CD4-positive, alpha-beta T cell treated with Interleukin-15 for 1 hour (primary cell): ENCODE data around the gene CLINT1.
"Not testable (repeated sequence)": the region's sequence is repeated elsewhere in the genome, so short reads cannot be mapped to it uniquely, and the experiment has no call there.

Experiments
- DNase-seq: peaks from one replicate; pipeline ENCODE4 v3.0.0-alpha.2; 2020

CLINT1 gene

GRCh38 chr5:157862183-157862851 lies 3.4 kb upstream of the CLINT1 start:
- no peak for DNase-seq

- no peak for DNase-seq
Observed at GRCh38 chr5:157860898-157861890, 2.2 kb upstream of the CLINT1 start.

DNA sequence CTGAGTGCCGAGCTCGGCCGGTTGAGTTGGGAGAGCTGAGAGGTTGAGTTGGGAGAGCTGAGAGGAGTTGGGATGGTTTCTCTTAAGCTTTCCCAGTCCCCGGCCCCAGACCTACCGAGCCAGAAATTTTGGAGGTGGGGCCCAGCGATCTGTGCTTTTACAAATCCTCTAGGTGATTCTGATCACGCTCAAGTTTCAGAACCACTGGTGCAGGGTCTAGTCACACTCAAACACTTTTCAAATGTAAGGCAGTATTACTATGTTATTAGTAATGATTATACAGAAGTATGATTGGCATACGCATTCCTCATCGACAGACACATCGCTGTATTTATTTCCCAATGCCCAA lies 256 bp upstream of the CLINT1 start:
- DNase-seq = no peak

DNA sequence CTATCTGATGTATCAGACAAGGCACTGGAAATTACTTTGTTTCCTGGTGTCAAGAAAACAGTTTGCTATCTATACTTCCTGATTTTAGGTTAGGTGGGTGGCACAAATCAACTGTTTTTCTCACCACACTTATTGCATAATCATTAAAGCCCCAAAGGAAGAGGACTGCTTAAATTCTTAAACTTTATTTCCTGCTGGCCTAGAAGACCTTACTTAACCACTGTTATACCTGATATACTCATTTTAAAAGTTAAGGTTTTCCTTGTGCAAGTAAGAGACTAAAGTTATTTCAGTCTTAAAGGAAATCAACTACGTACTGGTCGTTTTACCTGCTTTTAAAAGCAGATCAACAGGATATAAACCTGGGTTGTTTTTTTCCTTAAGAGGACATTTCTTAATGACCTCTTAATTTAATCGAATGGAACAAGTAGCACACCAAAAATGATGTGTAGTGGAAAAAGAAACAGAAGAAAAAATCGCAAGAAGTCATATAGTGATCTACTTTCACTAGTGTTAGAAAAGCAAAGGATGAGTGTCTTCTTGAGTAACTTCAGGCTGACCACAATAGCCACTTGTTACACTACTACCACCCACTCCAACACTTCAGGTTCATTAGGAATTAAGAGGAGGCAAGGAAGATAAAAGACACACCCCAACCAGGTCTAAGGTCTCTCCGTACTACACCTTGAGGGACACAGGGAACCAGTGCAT lies 974 bp downstream of the CLINT1 start:
- no peak for DNase-seq

GRCh38 chr5:157855404-157855994 lies 3.4 kb downstream of the CLINT1 start:
- DNase-seq = no peak

GRCh38 chr5:157853365-157853764 lies 5.6 kb downstream of the CLINT1 start:
- DNase-seq = not testable (repeated sequence)

DNA sequence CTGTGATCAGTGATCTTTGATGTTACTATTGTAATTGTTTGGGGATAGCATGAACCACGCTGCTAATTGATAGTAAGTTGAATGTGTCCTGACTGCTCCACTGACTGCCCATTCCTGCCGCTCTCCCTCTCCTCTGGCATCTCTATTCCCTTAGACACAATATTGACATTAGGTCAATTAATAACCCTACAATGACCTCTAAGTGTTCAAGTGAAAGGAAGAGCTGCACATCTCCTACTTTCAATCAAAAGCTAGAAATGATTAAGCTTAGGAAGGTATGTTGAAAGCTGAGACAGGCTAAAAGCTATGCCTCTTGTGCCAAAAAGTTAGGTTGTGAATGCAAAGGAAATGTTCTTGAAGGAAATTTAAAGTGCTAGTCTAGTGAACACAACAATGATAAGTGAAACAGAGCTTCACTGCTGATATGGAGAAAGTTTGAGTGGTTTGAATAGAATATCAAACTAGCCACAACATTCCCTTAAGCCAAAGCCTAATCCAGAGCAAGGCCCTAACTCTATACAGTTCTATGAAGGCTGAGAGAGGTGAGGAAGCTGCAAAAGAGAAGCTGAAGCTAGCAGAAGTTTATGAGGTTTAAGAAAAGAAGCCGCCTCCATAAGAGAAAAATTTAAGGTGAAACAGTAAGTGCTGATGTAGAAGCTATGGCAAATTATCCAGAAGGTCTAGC lies 12.9 kb downstream of the CLINT1 start:
- DNase-seq = no peak

GRCh38 chr5:157842787-157843186 lies 16.2 kb downstream of the CLINT1 start:
- DNase-seq = no peak

DNA sequence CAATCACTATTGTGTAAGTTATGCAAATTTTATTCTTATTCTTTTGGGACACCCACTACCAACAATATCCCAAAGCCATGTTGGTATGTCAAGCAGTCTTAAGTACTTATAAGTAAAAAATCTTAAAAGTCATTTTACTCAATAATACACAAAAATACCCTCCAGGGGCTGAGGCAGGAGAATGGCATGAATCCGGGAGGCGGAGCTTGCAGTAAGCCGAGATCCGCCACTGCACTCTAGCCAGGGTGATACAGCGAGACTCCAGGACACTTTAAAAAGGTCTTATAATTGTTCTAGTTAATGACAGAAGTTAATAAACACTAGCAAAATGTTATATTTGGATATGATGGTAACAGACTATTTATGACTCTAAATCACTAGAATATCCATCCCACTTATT lies 16.8 kb downstream of the CLINT1 start:
- no peak for DNase-seq

- DNase-seq = no peak
Observed at GRCh38 chr5:157839157-157839795, 19.7 kb downstream of the CLINT1 start.

DNA sequence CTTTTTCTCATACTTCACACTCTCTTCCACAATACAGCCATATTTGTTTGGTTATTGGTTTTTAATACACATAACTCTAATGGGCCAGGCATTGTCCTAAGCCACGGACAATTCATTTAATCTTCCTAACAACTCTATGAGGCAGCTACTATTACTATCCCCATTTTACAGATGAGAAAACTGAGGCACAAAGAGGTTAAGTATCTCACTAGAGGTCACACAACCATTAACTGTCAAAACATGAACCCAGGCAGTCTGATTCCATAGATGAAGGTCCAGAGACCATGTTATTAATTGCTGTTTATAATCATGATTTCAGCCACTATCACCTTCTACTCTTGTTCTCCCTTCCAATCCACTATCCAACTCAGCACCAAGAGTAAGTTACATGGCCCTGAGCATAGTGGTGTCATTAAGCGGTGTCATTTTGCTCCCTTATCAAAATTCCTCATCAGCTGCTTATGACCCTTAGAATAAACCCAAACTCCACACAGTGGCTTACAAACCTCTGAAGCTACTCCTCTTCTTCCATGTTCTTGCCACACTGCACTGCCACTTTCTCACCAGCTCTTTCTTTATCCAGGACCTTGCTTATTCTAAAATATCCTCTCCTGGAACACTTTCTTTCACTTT lies 22.7 kb downstream of the CLINT1 start:
- no peak for DNase-seq

GRCh38 chr5:157835041-157835440 lies 23.9 kb downstream of the CLINT1 start:
- DNase-seq = no peak

DNA sequence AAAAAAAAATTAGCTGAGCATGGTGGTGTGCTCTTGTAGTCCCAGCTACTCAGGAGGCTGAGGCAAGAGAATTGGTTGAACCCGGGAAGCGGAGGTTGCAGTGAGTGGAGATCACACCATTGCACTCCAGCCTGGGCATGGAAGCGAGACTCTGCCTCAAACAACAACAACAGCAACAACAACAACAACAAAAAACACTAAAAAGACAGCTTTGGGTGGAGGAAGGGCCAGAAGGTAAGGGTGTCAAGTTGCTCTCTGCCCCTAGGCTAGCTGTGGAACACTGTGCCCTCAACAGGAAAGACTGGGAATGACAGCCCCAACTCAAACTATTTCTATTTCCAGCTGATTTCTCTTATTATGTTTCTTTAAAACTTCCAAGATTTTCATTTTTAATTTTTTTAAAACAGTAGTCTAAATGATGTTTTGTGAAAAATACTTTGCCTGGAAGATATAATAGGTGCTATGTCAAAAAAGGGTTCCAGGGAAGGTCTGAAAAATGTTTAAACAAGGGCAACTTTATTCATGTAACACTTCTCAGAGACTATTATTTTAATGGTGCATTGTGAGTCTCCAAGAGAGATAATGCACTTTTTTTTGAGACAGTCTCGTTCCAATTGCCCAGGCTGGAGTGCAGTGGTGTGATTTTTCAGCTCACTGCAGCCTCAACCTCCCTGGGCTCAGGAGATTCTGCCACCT lies 29.9 kb downstream of the CLINT1 start:
- no peak for DNase-seq

DNA sequence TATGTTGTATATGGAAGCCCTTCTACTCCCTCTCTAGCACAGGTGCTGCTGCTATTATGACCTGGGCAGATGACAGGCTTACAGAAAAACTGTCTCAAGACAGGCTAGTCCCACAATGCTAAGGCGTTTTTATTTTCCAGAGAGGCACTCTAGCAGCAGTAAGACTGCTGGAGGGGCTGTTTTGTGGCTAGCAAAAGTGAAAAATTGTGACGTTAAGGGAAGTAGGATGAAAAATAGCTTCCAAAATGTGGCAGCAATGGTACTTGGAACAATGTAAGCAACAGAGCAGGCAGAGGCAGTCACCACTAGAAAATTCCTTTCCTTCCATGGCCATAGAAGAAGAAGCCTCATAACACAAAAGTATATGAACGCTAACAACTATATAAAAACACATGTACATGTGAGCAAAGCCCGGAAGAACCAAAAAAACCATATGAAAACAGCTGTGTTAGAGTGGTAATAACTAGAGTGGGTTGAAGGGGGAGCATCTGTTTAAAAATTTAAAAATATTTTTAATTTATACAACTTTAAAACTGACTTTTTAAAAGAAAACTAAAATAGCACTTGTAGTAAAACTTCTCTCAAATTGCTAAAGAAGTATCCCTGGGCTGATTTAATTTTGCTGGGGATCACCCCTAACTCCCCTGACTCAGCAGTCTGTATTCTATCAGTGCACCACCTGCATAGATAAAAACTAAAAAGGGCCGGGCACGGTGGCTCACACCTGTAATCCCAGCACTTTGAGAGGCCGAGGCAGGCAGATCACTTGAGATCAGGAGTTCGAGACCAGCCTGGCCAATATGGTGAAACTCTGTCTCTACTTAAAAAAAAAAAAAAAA lies 30.6 kb downstream of the CLINT1 start:
- no peak for DNase-seq

DNA sequence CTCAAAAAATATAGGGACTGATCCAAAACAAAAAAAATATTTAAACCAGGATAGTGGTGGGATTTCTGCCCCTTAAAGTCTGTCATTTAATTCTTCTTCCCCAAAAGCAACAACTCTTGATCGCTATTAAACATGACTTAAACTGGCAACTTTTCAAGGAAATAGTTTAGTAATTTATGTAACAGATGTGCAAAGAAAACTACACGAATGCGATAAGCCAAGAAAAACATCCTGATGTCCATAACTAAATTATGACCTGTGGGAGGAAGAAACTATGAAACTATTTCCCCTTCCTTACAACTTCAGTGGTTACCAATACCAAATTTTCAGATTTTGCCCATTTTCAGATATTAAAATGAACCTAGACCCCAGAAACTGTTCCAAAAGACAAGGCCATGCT lies 31.5 kb downstream of the CLINT1 start:
- no peak for DNase-seq

DNA sequence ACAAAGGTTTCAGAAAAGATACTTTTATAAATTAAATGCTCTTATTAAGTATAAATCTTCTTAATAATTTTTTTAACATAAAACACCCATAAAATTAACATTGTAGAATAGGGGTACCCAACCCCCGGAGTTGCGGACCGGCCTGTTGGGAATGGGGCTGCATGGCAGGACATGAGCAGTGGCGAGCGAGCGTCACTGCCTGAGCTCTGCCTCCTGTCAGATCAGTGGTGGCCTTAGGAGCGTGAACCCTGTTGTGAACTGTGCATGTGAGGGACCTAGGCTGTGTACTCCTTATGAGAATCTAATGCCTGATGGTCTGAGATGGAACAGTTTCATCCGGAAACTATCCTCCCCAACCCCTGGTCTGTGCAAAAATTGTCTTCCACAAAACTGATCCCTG lies 35.3 kb downstream of the CLINT1 start:
- DNase-seq = no peak

GRCh38 chr5:157821822-157822622 lies 36.9 kb downstream of the CLINT1 start:
- no peak for DNase-seq

- no peak for DNase-seq
Observed at GRCh38 chr5:157821405-157821804, 37.5 kb downstream of the CLINT1 start.
